Ovary (tissue), 9 donors: ENCODE results near the gene USP6NL. TPM values are rescaled to one million over a fixed set of nuclear protein-coding genes. Genes with fewer than 3 reads are reported as not detected.

ENCODE experiments used
- DNase-seq, 5 donors: peaks; one replicate each; pipeline ENCODE4 v3.0.0-alpha.2; 2019 to 2020
- H3K27ac ChIP-seq, 2 donors: fragments of 200-600 bp; one replicate each; pipeline versions ENCODE4 v1.5.1 to v1.8.0; 2019 to 2022
- H3K27me3 ChIP-seq: fragments of 200-600 bp; one replicate; pipeline ENCODE4 v1.8.0; 2022
- H3K36me3 ChIP-seq: fragments of 200-600 bp; sonication (generic); one replicate; pipeline ENCODE4 v1.5.1; 2019
- H3K4me1 ChIP-seq: one replicate; pipeline ENCODE4 v1.8.1; 2013; ENCODE audit warnings: mild to moderate bottlenecking, moderate library complexity; ENCODE audit not compliant: insufficient read depth
- H3K4me3 ChIP-seq: fragments of 200-600 bp; sonication (generic); one replicate; pipeline ENCODE4 v1.5.1; 2017
- H3K9me3 ChIP-seq, 2 donors: fragments of 200-600 bp in 1 of 2; sonication (generic) in 1 of 2; one replicate each; pipeline versions ENCODE4 v1.5.1 to v1.8.1; 2013 to 2019; ENCODE audit warnings: mild to moderate bottlenecking in 1 of 2, moderate library complexity in 1 of 2
- EP300 ChIP-seq: sonication (generic); formaldehyde crosslinking; IDR thresholded peaks from one replicate; pipeline ENCODE4 v1.6.1; 2017; ENCODE audit warnings: antibody characterized with exemption
- POLR2A ChIP-seq: fragments of 450-650 bp; IDR thresholded peaks from one replicate; pipeline ENCODE4 v1.6.1; 2017; ENCODE audit warnings: antibody characterized with exemption, mild to moderate bottlenecking, moderate library complexity
- WGBS, 3 donors: extraction: QIAGEN DNeasy Blood & Tissue Kit in 1 of 3; methylation state at CpG; one replicate each; pipeline versions ENCODE4 v1.1.5 to v1.1.7; 2013 to 2017; 5-methylcytosine and 5-hydroxymethylcytosine counted together
- intact Hi-C, 4 donors: fragments of 100-400 bp; cut with DNase I; formaldehyde crosslinking; loops; one replicate each; pipeline versions ENCODE4 v1.11.0 to v1.15.1; 2022 to 2023
- polyA plus RNA-seq, 2 donors: library from polyadenylated mRNA; stranded (reverse); fragments of 200-250 nt in 1 of 2; fragments of 350-450 nt in 1 of 2; fragmentation: Illumina TruSeq in 1 of 2; extraction: RNeasy Lipid Tissue Mini Kit (QIAGEN cat#74804) in 1 of 2; gene quantifications; one replicate each; pipeline ENCODE4 v1.2.3, GENCODE V29; 2013 to 2014
- total RNA-seq, 7 donors: library from RNA; depleted of rRNA in 2 of 7; stranded (reverse); fragments of >200 nt in 2 of 7; fragmentation: NEBNext Ultra II Directional in 3 of 7; extraction: Animal tissue kit (Norgen Biotek cat#: 25700) in 3 of 7; gene quantifications; one replicate each; pipeline versions ENCODE4 v1.1.0 to v1.2.4, GENCODE V29; 2016 to 2023
- TF ChIP-seq, protein P1 (sequence below), 3 donors: fragments of 450-650 bp in 2 of 3; fragments of 200-600 bp in 1 of 3; IDR thresholded peaks; one replicate each; pipeline versions ENCODE4 v1.5.1 to v1.8.0; 2016 to 2022; ENCODE audit warnings: antibody characterized with exemption in 3 of 3, mild to moderate bottlenecking in 1 of 3
- donor health status: DM: no; HTN: no; CAD: no; lungs with moderate emphysema.
- donor health status: DM: no; HTN: no; CAD: no.
- donor health status: Bipolar disorder and iron deficiency.
- donor health status: DM: yes; HTN: yes; CAD: no.
- donor health status: DM: no; HTN: no; CAD: no.
- donor health status: DM: yes; HTN: yes; CAD: no.

USP6NL gene
- total and polyA plus RNA-seq, 9 donors = 9.6 to 28.8 (median 16.3) TPM

- Histone ChIP-seq H3K27ac (no peak overlapping the region), H3K36me3 (no peaks in the 10 kb centered on the region), H3K4me3 (no peak overlapping the region), H3K27me3 (no peaks in the 10 kb centered on the region), H3K4me1 (peaks cover 3% of the 10 kb centered on the region), H3K9me3 (no peaks in the 10 kb centered on the region)
- no peak for TF ChIP-seq EP300
- TF ChIP-seq, protein P1, sequence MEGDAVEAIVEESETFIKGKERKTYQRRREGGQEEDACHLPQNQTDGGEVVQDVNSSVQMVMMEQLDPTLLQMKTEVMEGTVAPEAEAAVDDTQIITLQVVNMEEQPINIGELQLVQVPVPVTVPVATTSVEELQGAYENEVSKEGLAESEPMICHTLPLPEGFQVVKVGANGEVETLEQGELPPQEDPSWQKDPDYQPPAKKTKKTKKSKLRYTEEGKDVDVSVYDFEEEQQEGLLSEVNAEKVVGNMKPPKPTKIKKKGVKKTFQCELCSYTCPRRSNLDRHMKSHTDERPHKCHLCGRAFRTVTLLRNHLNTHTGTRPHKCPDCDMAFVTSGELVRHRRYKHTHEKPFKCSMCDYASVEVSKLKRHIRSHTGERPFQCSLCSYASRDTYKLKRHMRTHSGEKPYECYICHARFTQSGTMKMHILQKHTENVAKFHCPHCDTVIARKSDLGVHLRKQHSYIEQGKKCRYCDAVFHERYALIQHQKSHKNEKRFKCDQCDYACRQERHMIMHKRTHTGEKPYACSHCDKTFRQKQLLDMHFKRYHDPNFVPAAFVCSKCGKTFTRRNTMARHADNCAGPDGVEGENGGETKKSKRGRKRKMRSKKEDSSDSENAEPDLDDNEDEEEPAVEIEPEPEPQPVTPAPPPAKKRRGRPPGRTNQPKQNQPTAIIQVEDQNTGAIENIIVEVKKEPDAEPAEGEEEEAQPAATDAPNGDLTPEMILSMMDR (IDR thresholded peaks at IDR 0.05) = no peak
- TF ChIP-seq POLR2A = no peak
- DNase-seq = no peak
- intact Hi-C loops = no loop called here
- 49 to 63% (median 56%) methylated on average over 2 of the region's 2 CpGs for WGBS, 3 donors
Observed at GRCh38 chr10:11604865-11605650, 6.4 kb downstream of the USP6NL start.

DNA sequence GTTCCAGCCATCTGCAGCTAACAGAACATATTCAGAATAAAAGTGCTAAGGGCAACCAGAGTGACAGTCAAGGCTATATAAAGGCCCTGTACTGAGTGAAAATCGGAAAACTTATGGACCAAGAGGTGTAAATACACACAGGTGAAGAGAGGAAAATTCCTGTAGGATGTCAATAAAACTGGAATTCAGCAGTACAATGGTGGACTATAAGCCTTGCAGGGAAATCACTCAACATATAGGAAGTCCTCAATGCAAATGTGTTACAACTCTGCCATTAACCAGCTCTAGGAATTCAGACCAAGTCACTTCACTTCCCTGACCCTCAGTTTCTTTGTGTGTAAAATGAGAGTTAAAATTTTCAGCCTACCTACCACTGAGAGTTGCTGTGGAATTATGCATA lies 7.7 kb downstream of the USP6NL start:
- TF ChIP-seq, protein P1 (IDR thresholded peaks at IDR 0.05) = no peak
- TF ChIP-seq POLR2A = no peak
- no peak for TF ChIP-seq EP300
- Histone ChIP-seq H3K36me3 (no peaks in the 10 kb centered on the region), H3K4me1 (peaks cover 1% of the 10 kb centered on the region), H3K27ac (no peak overlapping the region), H3K9me3 (no peaks in the 10 kb centered on the region), H3K27me3 (no peaks in the 10 kb centered on the region), H3K4me3 (no peak overlapping the region)
- intact Hi-C loops = no loop called here
- no peak for DNase-seq
- WGBS, 3 donors = 90 to 100% (median 99%) methylated on average over 1 of the region's 1 CpG

DNA sequence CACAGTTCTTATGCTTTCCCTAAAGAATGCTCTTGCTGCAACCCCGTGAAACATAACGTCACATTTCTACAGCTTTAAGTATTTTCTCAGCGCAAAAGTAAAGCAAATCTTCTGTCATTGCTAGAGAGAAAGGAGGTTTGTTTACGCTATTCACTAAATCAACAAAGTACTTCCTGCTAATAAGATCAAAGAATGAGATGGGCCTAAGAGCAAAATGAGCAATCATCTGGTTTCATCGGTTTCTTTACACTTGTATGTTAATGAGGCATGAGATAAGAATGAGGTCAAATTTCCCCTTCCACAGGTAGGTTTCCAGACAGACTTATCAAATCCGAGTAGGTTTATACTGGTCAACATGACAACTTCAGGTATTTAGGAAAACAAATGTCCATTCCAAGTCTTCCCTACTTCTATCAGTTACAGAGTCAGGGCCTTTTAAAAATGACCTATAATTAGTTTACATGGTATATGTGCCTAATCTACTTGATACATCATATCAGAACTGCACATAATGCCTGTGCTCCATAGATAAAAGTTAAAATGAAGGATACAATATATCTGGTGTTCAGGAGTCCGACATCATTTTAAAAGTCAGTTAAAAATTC lies 8.4 kb downstream of the USP6NL start:
- intact Hi-C loops = no loop called here
- Histone ChIP-seq H3K36me3 (no peaks in the 10 kb centered on the region), H3K9me3 (no peaks in the 10 kb centered on the region), H3K4me3 (no peak overlapping the region), H3K27ac (no peak overlapping the region), H3K4me1 (no peaks in the 10 kb centered on the region), H3K27me3 (no peaks in the 10 kb centered on the region)
- TF ChIP-seq, protein P1 (IDR thresholded peaks at IDR 0.05) = no peak
- TF ChIP-seq EP300 (no peak), POLR2A (no peak)
- no peak for DNase-seq
- 70 to 76% (median 70%) methylated on average over 7 of the region's 7 CpGs for WGBS, 3 donors

- H3K27me3 ChIP-seq = no peaks in the 10 kb centered on the region
- H3K9me3 ChIP-seq = no peaks in the 10 kb centered on the region
- H3K4me1 ChIP-seq = no peaks in the 10 kb centered on the region
- DNase-seq = no peak
- TF ChIP-seq, protein P1 (IDR thresholded peaks at IDR 0.05) = no peak
- TF ChIP-seq EP300 (no peak), POLR2A (no peak)
- intact Hi-C loops = no loop called here
- no peak overlapping the region for H3K4me3 ChIP-seq
- 88 to 91% (median 91%) methylated on average over 7 of the region's 7 CpGs for WGBS, 3 donors
- no peaks in the 10 kb centered on the region for H3K36me3 ChIP-seq
- no peak overlapping the region for H3K27ac ChIP-seq
Observed at GRCh38 chr10:11602358-11602757, 9.1 kb downstream of the USP6NL start.
